HEK293 (cell line): ENCODE data around the gene ZNF286A.
"Not testable (repeated sequence)": the region's sequence is repeated elsewhere in the genome, so short reads cannot be mapped to it uniquely, and the experiment has no call there.

Experiments used
- CTCF ChIA-PET: fragments of 350-600 bp; formaldehyde crosslinking; extraction: SDS; loops from one replicate; lab custom pipeline; 2021; ENCODE audit warnings: antibody characterized with exemption; lab: Yijun Ruan, JAX
- POLR2A ChIA-PET: fragments of 300-600 bp; formaldehyde crosslinking; extraction: SDS; loops from one replicate; lab custom pipeline; 2020; ENCODE audit warnings: antibody characterized with exemption, inconsistent platforms; lab: Yijun Ruan, JAX
- H3K27ac ChIP-seq: fragments of 200-500 bp; sonication (Bioruptor generic); 2 replicates; pipeline ENCODE4 v1.5.1; 2014; ENCODE audit warnings: low read depth, low read length, control low read depth, inconsistent platforms; ENCODE audit errors: extremely low read depth
- H3K36me3 ChIP-seq, 2 experiments: fragments of 200-500 bp in 1 of 2; sonication (Bioruptor generic) in 1 of 2; 1 replicate in 1 of 2; 2 replicates in 1 of 2; pipeline ENCODE4 v1.5.1; 2014 to 2017; ENCODE audit warnings: inconsistent platforms in 2 of 2, low read length in 2 of 2; ENCODE audit not compliant: control insufficient read depth in 2 of 2, insufficient read depth in 1 of 2
- H3K4me1 ChIP-seq: fragments of 200-500 bp; sonication (Bioruptor generic); 2 replicates; pipeline ENCODE4 v1.5.1; 2014; ENCODE audit warnings: mild to moderate bottlenecking, low read length, inconsistent platforms; ENCODE audit not compliant: control insufficient read depth, insufficient read depth
- H3K4me3 ChIP-seq: 2 replicates; pipeline ENCODE4 v1.5.1; 2011; ENCODE audit warnings: low read depth, mild to moderate bottlenecking, control low read depth, low read length, moderate library complexity
- H3K9me3 ChIP-seq: fragments of 200-500 bp; sonication (Bioruptor generic); 2 replicates; pipeline ENCODE4 v1.5.1; 2014; ENCODE audit warnings: low read depth, low read length, inconsistent platforms; ENCODE audit not compliant: control insufficient read depth, insufficient read depth
- KLF9 ChIP-seq: fragments of 450-650 bp; formaldehyde crosslinking; IDR thresholded peaks from 2 replicates; pipeline ENCODE4 v1.5.1; 2016; ENCODE audit warnings: missing biosample characterization, missing genetic modification characterization, low read depth
- ZBTB1 ChIP-seq: fragments of 450-650 bp; formaldehyde crosslinking; IDR thresholded peaks from 2 replicates; pipeline ENCODE4 v1.5.1; 2016; ENCODE audit warnings: missing biosample characterization, missing genetic modification characterization
- ZBTB20 ChIP-seq: fragments of 450-650 bp; formaldehyde crosslinking; IDR thresholded peaks from 2 replicates; pipeline ENCODE4 v1.5.1; 2016; ENCODE audit warnings: missing biosample characterization, missing genetic modification characterization
- ZBTB48 ChIP-seq: fragments of 450-650 bp; formaldehyde crosslinking; IDR thresholded peaks from 2 replicates; pipeline ENCODE4 v1.5.1; 2016; ENCODE audit warnings: missing biosample characterization, missing genetic modification characterization
- ZNF114 ChIP-seq: fragments of 450-650 bp; formaldehyde crosslinking; IDR thresholded peaks from 2 replicates; pipeline ENCODE4 v1.5.0; 2017; ENCODE audit warnings: missing biosample characterization, missing genetic modification characterization
- ZNF140 ChIP-seq: fragments of 450-650 bp; formaldehyde crosslinking; IDR thresholded peaks from 2 replicates; pipeline ENCODE4 v1.5.1; 2016; ENCODE audit warnings: missing biosample characterization, missing genetic modification characterization
- ZNF155 ChIP-seq: fragments of 450-650 bp; formaldehyde crosslinking; IDR thresholded peaks from 2 replicates; pipeline ENCODE4 v1.5.1; 2016; ENCODE audit warnings: missing biosample characterization, missing genetic modification characterization
- ZNF214 ChIP-seq: fragments of 450-650 bp; formaldehyde crosslinking; IDR thresholded peaks from 2 replicates; pipeline ENCODE4 v1.5.1; 2017; ENCODE audit warnings: missing biosample characterization, mild to moderate bottlenecking, missing genetic modification characterization, borderline replicate concordance
- ZNF280C ChIP-seq: fragments of 450-650 bp; formaldehyde crosslinking; IDR thresholded peaks from 2 replicates; pipeline ENCODE4 v1.5.1; 2016; ENCODE audit warnings: missing biosample characterization, missing genetic modification characterization
- ZNF354C ChIP-seq: fragments of 450-650 bp; formaldehyde crosslinking; IDR thresholded peaks from 2 replicates; pipeline ENCODE4 v1.5.1; 2016; ENCODE audit warnings: missing biosample characterization, missing genetic modification characterization, low read depth, borderline replicate concordance
- ZNF555 ChIP-seq: fragments of 450-650 bp; formaldehyde crosslinking; conservative IDR thresholded peaks from 2 replicates; pipeline ENCODE4 v1.5.1; 2017; ENCODE audit warnings: missing biosample characterization, mild to moderate bottlenecking, missing genetic modification characterization, inconsistent platforms
- ZNF561 ChIP-seq: fragments of 450-650 bp; IDR thresholded peaks from 2 replicates; pipeline ENCODE4 v1.5.1; 2018; ENCODE audit warnings: missing biosample characterization, missing genetic modification characterization, borderline replicate concordance
- ZNF571 ChIP-seq: fragments of 450-650 bp; formaldehyde crosslinking; IDR thresholded peaks from 2 replicates; pipeline ENCODE4 v1.5.0; 2017; ENCODE audit warnings: missing biosample characterization, missing genetic modification characterization
- ZNF580 ChIP-seq: fragments of 450-650 bp; formaldehyde crosslinking; IDR thresholded peaks from 2 replicates; pipeline ENCODE4 v1.5.1; 2016; ENCODE audit warnings: missing biosample characterization, missing genetic modification characterization
- ZNF701 ChIP-seq: fragments of 450-650 bp; formaldehyde crosslinking; IDR thresholded peaks from 2 replicates; pipeline ENCODE4 v1.5.1; 2016; ENCODE audit warnings: missing biosample characterization, missing genetic modification characterization
- ZNF768 ChIP-seq: fragments of 450-650 bp; formaldehyde crosslinking; IDR thresholded peaks from 2 replicates; pipeline ENCODE4 v1.5.1; 2018; ENCODE audit warnings: missing biosample characterization, mild to moderate bottlenecking, missing genetic modification characterization
- TF ChIP-seq, protein P1 (sequence below): fragments of 450-650 bp; formaldehyde crosslinking; IDR thresholded peaks from 2 replicates; pipeline ENCODE4 v1.5.1; 2016; ENCODE audit warnings: missing biosample characterization, missing genetic modification characterization
- TF ChIP-seq, protein P2 (sequence below): fragments of 450-650 bp; formaldehyde crosslinking; IDR thresholded peaks from 2 replicates; pipeline ENCODE4 v1.5.1; 2016; ENCODE audit warnings: missing biosample characterization, missing genetic modification characterization

The ZNF286A gene

GRCh38 chr17:15663691-15664090 is 35.9 kb upstream of the ZNF286A start:
- peaks cover 8 to 60% of the 10 kb centered on the region in 2 experiments; a peak in 2 of 3 replicates for H3K36me3 ChIP-seq
- TF ChIP-seq ZNF155 (no peak), ZNF214 (tag by site-specific recombination) (no peak), ZNF140 (tag by site-specific recombination) (no peak), ZBTB20 (tag by site-specific recombination) (no peak), ZNF280C (tag by site-specific recombination) (no peak), ZBTB48 (tag by site-specific recombination) (no peak), ZNF561 (no peak), ZNF580 (no peak), ZNF114 (tag by site-specific recombination) (no peak), KLF9 (tag by site-specific recombination) (no peak), ZNF555 (tag by site-specific recombination) (no peak), ZNF701 (no peak), ZNF768 (tag by site-specific recombination) (no peak), ZBTB1 (tag by site-specific recombination) (no peak), ZNF571 (tag by site-specific recombination) (no peak), ZNF354C (tag by site-specific recombination) (no peak)
- TF ChIP-seq, protein P1, sequence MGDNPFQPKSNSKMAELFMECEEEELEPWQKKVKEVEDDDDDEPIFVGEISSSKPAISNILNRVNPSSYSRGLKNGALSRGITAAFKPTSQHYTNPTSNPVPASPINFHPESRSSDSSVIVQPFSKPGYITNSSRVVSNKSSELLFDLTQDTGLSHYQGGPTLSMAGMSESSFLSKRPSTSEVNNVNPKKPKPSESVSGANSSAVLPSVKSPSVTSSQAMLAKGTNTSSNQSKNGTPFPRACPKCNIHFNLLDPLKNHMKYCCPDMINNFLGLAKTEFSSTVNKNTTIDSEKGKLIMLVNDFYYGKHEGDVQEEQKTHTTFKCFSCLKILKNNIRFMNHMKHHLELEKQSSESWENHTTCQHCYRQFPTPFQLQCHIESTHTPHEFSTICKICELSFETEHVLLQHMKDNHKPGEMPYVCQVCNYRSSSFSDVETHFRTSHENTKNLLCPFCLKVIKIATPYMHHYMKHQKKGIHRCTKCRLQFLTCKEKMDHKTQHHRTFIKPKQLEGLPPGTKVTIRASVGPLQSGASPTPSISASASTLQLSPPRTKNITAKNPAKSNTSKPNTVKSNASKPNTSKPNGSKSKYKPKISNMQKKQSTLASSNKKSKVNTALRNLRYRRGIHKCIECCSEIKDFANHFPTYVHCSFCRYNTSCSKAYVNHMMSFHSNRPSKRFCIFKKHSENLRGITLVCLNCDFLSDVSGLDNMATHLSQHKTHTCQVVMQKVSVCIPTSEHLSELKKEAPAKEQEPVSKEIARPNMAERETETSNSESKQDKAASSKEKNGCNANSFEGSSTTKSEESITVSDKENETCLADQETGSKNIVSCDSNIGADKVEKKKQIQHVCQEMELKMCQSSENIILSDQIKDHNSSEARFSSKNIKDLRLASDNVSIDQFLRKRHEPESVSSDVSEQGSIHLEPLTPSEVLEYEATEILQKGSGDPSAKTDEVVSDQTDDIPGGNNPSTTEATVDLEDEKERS (tag by site-specific recombination), result no peak
- TF ChIP-seq, protein P2, sequence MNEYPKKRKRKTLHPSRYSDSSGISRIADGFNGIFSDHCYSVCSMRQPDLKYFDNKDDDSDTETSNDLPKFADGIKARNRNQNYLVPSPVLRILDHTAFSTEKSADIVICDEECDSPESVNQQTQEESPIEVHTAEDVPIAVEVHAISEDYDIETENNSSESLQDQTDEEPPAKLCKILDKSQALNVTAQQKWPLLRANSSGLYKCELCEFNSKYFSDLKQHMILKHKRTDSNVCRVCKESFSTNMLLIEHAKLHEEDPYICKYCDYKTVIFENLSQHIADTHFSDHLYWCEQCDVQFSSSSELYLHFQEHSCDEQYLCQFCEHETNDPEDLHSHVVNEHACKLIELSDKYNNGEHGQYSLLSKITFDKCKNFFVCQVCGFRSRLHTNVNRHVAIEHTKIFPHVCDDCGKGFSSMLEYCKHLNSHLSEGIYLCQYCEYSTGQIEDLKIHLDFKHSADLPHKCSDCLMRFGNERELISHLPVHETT, result no peak
- TF ChIP-seq, all 188 proteins: peak for 0
- Histone ChIP-seq H3K9me3 (no peaks in the 10 kb centered on the region), H3K27ac (no peak overlapping the region), H3K4me1 (no peaks in the 10 kb centered on the region), H3K4me3 (no peak overlapping the region)
- POLR2A ChIA-PET, result no interaction called here
- CTCF ChIA-PET, result no interaction called here

- CTCF ChIA-PET, POLR2A ChIA-PET, H3K4me3 ChIP-seq, H3K27ac ChIP-seq, H3K9me3 ChIP-seq, H3K4me1 ChIP-seq: not testable (repeated sequence)
- peaks cover 3 to 12% of the 10 kb centered on the region in 2 experiments; a peak in 2 of 3 replicates for H3K36me3 ChIP-seq
Observed at GRCh38 chr17:15669526-15669925, 30.0 kb upstream of the ZNF286A start.
